Measurements from ENCODE around the gene APOC1. TPM values are rescaled to one million over a fixed set of nuclear protein-coding genes. Genes with fewer than 3 reads are reported as not detected.

Gene APOC1
- total RNA-seq, 2 experiments from 2014 or later = 1.2 to 1.3 TPM

GRCh38 chr19:44954649-44955504 lies 40.5 kb downstream of the APOC1 start, which contains the start of gene CLPTM1:
CLPTM1 (plus strand) TSS chr19:44955380; CDS start chr19:44955396, 16 bp downstream.
- peak; percentile 98 for DNase-seq
- Mint-ChIP-seq H3K4me1 (ENCODE audit: low read depth) (peaks cover 47% of the 10 kb centered on the region), H3K27ac (peak within 1 kb of the TSS; percentile 98), H3K36me3 (ENCODE audit: low read depth) (no peaks in the 10 kb centered on the region), H3K27me3 (ENCODE audit: low read depth) (no peaks in the 10 kb centered on the region), H3K9me3 (no peaks in the 10 kb centered on the region), H3K4me3 (peak within 1 kb of the TSS; percentile 98)
- intact Hi-C loops (cut with micrococcal nuclease) = loop anchor here (1.0 to 5.0 kb wide), 7 partner anchors 46 to 223 kb away; partner anchors contain the start of genes BLOC1S3, NECTIN2, RELB and TRAPPC6A
- CTCF ChIA-PET = interaction anchor here (0.6 to 3.9 kb wide), 4 partner anchors 8 to 232 kb away, joined by 3 to 18 read pairs (median 3); no protein-coding TSS in a partner anchor

GRCh38 chr19:44955505-44956439 lies 41.4 kb downstream of the APOC1 start:
- Mint-ChIP-seq H3K4me1 (ENCODE audit: low read depth) (peaks cover 54% of the 10 kb centered on the region), H3K27ac (peak overlapping the region; percentile 78), H3K4me3 (peak overlapping the region; percentile 98), H3K27me3 (ENCODE audit: low read depth) (no peaks in the 10 kb centered on the region), H3K9me3 (no peaks in the 10 kb centered on the region), H3K36me3 (ENCODE audit: low read depth) (no peaks in the 10 kb centered on the region)
- CTCF ChIA-PET = interaction anchor here (0.6 kb wide), 1 partner anchor 383 kb away, joined by 3 read pairs; no protein-coding TSS in a partner anchor
- intact Hi-C loops (cut with micrococcal nuclease) = loop anchor here (1.0 to 2.0 kb wide), 6 partner anchors 46 to 223 kb away; partner anchors contain the start of genes BLOC1S3, NECTIN2, RELB and TRAPPC6A
- DNase-seq = peak; percentile 13

- CTCF ChIA-PET = no interaction called here
- H3K4me1 Mint-ChIP-seq (ENCODE audit: low read depth) = peaks cover 53% of the 10 kb centered on the region
- H3K9me3 Mint-ChIP-seq = no peaks in the 10 kb centered on the region
- peaks cover 12% of the 10 kb centered on the region for H3K36me3 Mint-ChIP-seq (ENCODE audit: low read depth)
- H3K27me3 Mint-ChIP-seq (ENCODE audit: low read depth) = no peaks in the 10 kb centered on the region
- no peak overlapping the region for H3K4me3 Mint-ChIP-seq
- peak overlapping the region; percentile 61 for H3K27ac Mint-ChIP-seq
- no peak for DNase-seq
- intact Hi-C loops (cut with micrococcal nuclease) = no loop called here
These were observed 43.1 kb downstream of the APOC1 start for GRCh38 chr19:44957526-44957925.

GRCh38 chr19:44958090-44958489 lies 43.7 kb downstream of the APOC1 start:
- peak overlapping the region; percentile 61 for H3K27ac Mint-ChIP-seq
- H3K27me3 Mint-ChIP-seq (ENCODE audit: low read depth) = no peaks in the 10 kb centered on the region
- intact Hi-C loops (cut with micrococcal nuclease) = no loop called here
- no peak overlapping the region for H3K4me3 Mint-ChIP-seq
- no peak for DNase-seq
- H3K36me3 Mint-ChIP-seq (ENCODE audit: low read depth) = peaks cover 14% of the 10 kb centered on the region
- CTCF ChIA-PET = interaction anchor here (0.7 kb wide), 1 partner anchor 445 kb away, joined by 3 read pairs; no protein-coding TSS in a partner anchor
- H3K4me1 Mint-ChIP-seq (ENCODE audit: low read depth) = peaks cover 53% of the 10 kb centered on the region
- no peaks in the 10 kb centered on the region for H3K9me3 Mint-ChIP-seq

- no peak for DNase-seq
- H3K36me3 Mint-ChIP-seq (ENCODE audit: low read depth) = peaks cover 17% of the 10 kb centered on the region
- intact Hi-C loops (cut with micrococcal nuclease) = no loop called here
- H3K4me1 Mint-ChIP-seq (ENCODE audit: low read depth) = peaks cover 44% of the 10 kb centered on the region
- H3K4me3 Mint-ChIP-seq = no peak overlapping the region
- H3K9me3 Mint-ChIP-seq = no peaks in the 10 kb centered on the region
- no peaks in the 10 kb centered on the region for H3K27me3 Mint-ChIP-seq (ENCODE audit: low read depth)
- H3K27ac Mint-ChIP-seq = peak overlapping the region; percentile 34
- CTCF ChIA-PET = interaction anchor here (1.0 kb wide), 1 partner anchor 8 kb away, joined by 6 read pairs; no protein-coding TSS in a partner anchor
These were observed 45.3 kb downstream of the APOC1 start for GRCh38 chr19:44959691-44960090.

GRCh38 chr19:44960906-44961728 lies 46.7 kb downstream of the APOC1 start:
- intact Hi-C loops (cut with micrococcal nuclease) = no loop called here
- Mint-ChIP-seq H3K4me1 (ENCODE audit: low read depth) (peaks cover 39% of the 10 kb centered on the region), H3K36me3 (ENCODE audit: low read depth) (peaks cover 18% of the 10 kb centered on the region), H3K27me3 (ENCODE audit: low read depth) (no peaks in the 10 kb centered on the region), H3K9me3 (no peaks in the 10 kb centered on the region), H3K27ac (peak overlapping the region; percentile 12), H3K4me3 (no peak overlapping the region)
- DNase-seq = no peak
- CTCF ChIA-PET = no interaction called here

GRCh38 chr19:44961821-44962220 lies 47.4 kb downstream of the APOC1 start:
- H3K27me3 Mint-ChIP-seq (ENCODE audit: low read depth) = no peaks in the 10 kb centered on the region
- peaks cover 32% of the 10 kb centered on the region for H3K4me1 Mint-ChIP-seq (ENCODE audit: low read depth)
- peak overlapping the region; percentile 24 for H3K27ac Mint-ChIP-seq
- no peaks in the 10 kb centered on the region for H3K9me3 Mint-ChIP-seq
- H3K36me3 Mint-ChIP-seq (ENCODE audit: low read depth) = peaks cover 18% of the 10 kb centered on the region
- no peak for DNase-seq
- intact Hi-C loops (cut with micrococcal nuclease) = no loop called here
- CTCF ChIA-PET = interaction anchor here (1.0 kb wide), 1 partner anchor 177 kb away, joined by 4 read pairs; no protein-coding TSS in a partner anchor
- H3K4me3 Mint-ChIP-seq = no peak overlapping the region

- Mint-ChIP-seq H3K4me3 (no peak overlapping the region), H3K36me3 (ENCODE audit: low read depth) (peaks cover 7% of the 10 kb centered on the region), H3K9me3 (no peaks in the 10 kb centered on the region), H3K27me3 (ENCODE audit: low read depth) (no peaks in the 10 kb centered on the region), H3K27ac (no peak overlapping the region), H3K4me1 (ENCODE audit: low read depth) (no peaks in the 10 kb centered on the region)
- CTCF ChIA-PET = interaction anchor here (0.6 kb wide), 1 partner anchor 45 kb away, joined by 3 read pairs; no protein-coding TSS in a partner anchor
- no peak for DNase-seq
- intact Hi-C loops (cut with micrococcal nuclease) = no loop called here
These were observed 53.7 kb downstream of the APOC1 start for GRCh38 chr19:44968118-44968517.

- no peaks in the 10 kb centered on the region for H3K9me3 Mint-ChIP-seq
- no peak overlapping the region for H3K4me3 Mint-ChIP-seq
- intact Hi-C loops (cut with micrococcal nuclease) = no loop called here
- CTCF ChIA-PET = interaction anchor here (0.6 to 0.7 kb wide), 2 partner anchors 14 to 45 kb away, joined by 3 to 4 read pairs; no protein-coding TSS in a partner anchor
- no peaks in the 10 kb centered on the region for H3K4me1 Mint-ChIP-seq (ENCODE audit: low read depth)
- H3K36me3 Mint-ChIP-seq (ENCODE audit: low read depth) = peaks cover 8% of the 10 kb centered on the region
- no peaks in the 10 kb centered on the region for H3K27me3 Mint-ChIP-seq (ENCODE audit: low read depth)
- no peak overlapping the region for H3K27ac Mint-ChIP-seq
- DNase-seq = no peak
These were observed 54.3 kb downstream of the APOC1 start for GRCh38 chr19:44968670-44969069.
